DOHH2 (cell line): ENCODE data around the gene DAP.

ENCODE experiments used
- H3F3A ChIP-seq: fragments of 200-600 bp; sonication (generic), shearing (Covaris generic); 2 replicates; pipeline ENCODE4 v1.6.0; 2016; ENCODE audit warnings: antibody characterized with exemption, mild to moderate bottlenecking; ENCODE audit not compliant: control insufficient read depth, insufficient read depth
- H3K27ac ChIP-seq: fragments of 200-600 bp; sonication (generic); 2 replicates; pipeline ENCODE4 v1.5.1; 2014; ENCODE audit warnings: low read depth, mild to moderate bottlenecking, low read length, moderate library complexity
- H3K27me3 ChIP-seq: fragments of 200-600 bp; sonication (generic); 2 replicates; pipeline ENCODE4 v1.6.1; 2014; ENCODE audit warnings: mild to moderate bottlenecking, low read length, mixed read lengths; ENCODE audit not compliant: control insufficient read depth
- H3K36me3 ChIP-seq: fragments of 200-600 bp; sonication (generic); 2 replicates; pipeline ENCODE4 v1.6.1; 2014; ENCODE audit warnings: mild to moderate bottlenecking, low read length, moderate library complexity, mixed read lengths; ENCODE audit not compliant: control insufficient read depth
- H3K4me1 ChIP-seq: fragments of 200-600 bp; sonication (generic); 2 replicates; pipeline ENCODE4 v1.6.1; 2014; ENCODE audit warnings: mild to moderate bottlenecking, low read length, mixed read lengths; ENCODE audit not compliant: control insufficient read depth
- H3K4me2 ChIP-seq: fragments of 200-600 bp; sonication (generic); 2 replicates; pipeline ENCODE4 v1.6.0; 2014; ENCODE audit warnings: mild to moderate bottlenecking, low read length, moderate library complexity
- H3K4me3 ChIP-seq: fragments of 200-600 bp; sonication (generic); 2 replicates; pipeline ENCODE4 v1.5.1; 2014; ENCODE audit warnings: mild to moderate bottlenecking, low read length, mixed read lengths
- H3K79me2 ChIP-seq: fragments of 200-600 bp; sonication (generic); 2 replicates; pipeline ENCODE4 v1.6.1; 2014; ENCODE audit warnings: mild to moderate bottlenecking, low read length, mixed read lengths; ENCODE audit not compliant: control insufficient read depth
- H3K9me2 ChIP-seq: fragments of 200-600 bp; sonication (generic); replicated peaks from 2 replicates; pipeline ENCODE4 v1.6.1; 2014; ENCODE audit warnings: mild to moderate bottlenecking, low read length, mixed read lengths; ENCODE audit not compliant: control insufficient read depth
- H3K9me3 ChIP-seq: fragments of 200-600 bp; sonication (generic); 2 replicates; pipeline ENCODE4 v1.6.1; 2014; ENCODE audit warnings: antibody characterized with exemption, low read length, mixed read lengths; ENCODE audit not compliant: control insufficient read depth, insufficient read depth
- H4K20me1 ChIP-seq: fragments of 200-600 bp; sonication (generic); 2 replicates; pipeline ENCODE4 v1.6.0; 2014; ENCODE audit warnings: low read depth, mild to moderate bottlenecking, antibody characterized with exemption, low read length, moderate library complexity; ENCODE audit not compliant: control insufficient read depth, insufficient read depth
- EZH2phosphoT487 ChIP-seq: fragments of 200-600 bp; sonication (generic); IDR thresholded peaks from 2 replicates; pipeline ENCODE4 v1.6.1; 2017; ENCODE audit warnings: borderline replicate concordance, mild to moderate bottlenecking, antibody characterized with exemption, low read length, moderate library complexity, mixed read lengths
- TF ChIP-seq, protein P1 (sequence below): fragments of 200-600 bp; sonication (generic); IDR thresholded peaks from one replicate; pipeline ENCODE4 v1.5.1; 2014; ENCODE audit warnings: antibody characterized with exemption, mild to moderate bottlenecking, low read depth, low read length; ENCODE audit not compliant: poor library complexity, severe bottlenecking

DAP gene

DNA sequence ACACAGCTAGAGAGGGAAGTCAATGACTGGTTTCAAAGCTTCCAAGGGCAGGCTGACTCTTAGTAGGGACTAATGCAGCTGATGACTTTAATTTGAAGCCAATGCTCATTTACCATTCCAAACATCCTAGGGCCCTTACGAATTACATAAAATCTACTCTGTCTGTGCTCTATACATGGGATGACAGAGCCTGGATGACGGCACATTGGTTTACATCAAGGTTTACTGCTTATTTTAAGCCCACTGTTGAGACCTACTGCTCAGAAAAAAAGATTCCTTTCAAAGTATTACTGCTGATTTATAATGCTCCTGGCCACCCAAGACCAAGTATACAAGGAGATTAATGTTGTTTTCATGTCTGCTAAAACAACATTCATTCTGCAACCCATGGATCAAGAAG is 74.1 kb downstream of the DAP start:
- no peak overlapping the region for H3K27ac ChIP-seq
- no peaks in the 10 kb centered on the region for H3K9me3 ChIP-seq
- no peak overlapping the region for H3K4me2 ChIP-seq
- no peaks in the 10 kb centered on the region for H3K79me2 ChIP-seq
- H3K9me2 ChIP-seq = no peaks in the 10 kb centered on the region
- H3K4me3 ChIP-seq = no peak overlapping the region
- no peaks in the 10 kb centered on the region for H4K20me1 ChIP-seq
- no peaks in the 10 kb centered on the region for H3K4me1 ChIP-seq
- no peaks in the 10 kb centered on the region for H3F3A ChIP-seq
- H3K27me3 ChIP-seq = no peaks in the 10 kb centered on the region
- peaks cover 11% of the 10 kb centered on the region for H3K36me3 ChIP-seq
- TF ChIP-seq, protein P1, sequence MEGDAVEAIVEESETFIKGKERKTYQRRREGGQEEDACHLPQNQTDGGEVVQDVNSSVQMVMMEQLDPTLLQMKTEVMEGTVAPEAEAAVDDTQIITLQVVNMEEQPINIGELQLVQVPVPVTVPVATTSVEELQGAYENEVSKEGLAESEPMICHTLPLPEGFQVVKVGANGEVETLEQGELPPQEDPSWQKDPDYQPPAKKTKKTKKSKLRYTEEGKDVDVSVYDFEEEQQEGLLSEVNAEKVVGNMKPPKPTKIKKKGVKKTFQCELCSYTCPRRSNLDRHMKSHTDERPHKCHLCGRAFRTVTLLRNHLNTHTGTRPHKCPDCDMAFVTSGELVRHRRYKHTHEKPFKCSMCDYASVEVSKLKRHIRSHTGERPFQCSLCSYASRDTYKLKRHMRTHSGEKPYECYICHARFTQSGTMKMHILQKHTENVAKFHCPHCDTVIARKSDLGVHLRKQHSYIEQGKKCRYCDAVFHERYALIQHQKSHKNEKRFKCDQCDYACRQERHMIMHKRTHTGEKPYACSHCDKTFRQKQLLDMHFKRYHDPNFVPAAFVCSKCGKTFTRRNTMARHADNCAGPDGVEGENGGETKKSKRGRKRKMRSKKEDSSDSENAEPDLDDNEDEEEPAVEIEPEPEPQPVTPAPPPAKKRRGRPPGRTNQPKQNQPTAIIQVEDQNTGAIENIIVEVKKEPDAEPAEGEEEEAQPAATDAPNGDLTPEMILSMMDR = no peak
- TF ChIP-seq EZH2phosphoT487 = no peak

DNA sequence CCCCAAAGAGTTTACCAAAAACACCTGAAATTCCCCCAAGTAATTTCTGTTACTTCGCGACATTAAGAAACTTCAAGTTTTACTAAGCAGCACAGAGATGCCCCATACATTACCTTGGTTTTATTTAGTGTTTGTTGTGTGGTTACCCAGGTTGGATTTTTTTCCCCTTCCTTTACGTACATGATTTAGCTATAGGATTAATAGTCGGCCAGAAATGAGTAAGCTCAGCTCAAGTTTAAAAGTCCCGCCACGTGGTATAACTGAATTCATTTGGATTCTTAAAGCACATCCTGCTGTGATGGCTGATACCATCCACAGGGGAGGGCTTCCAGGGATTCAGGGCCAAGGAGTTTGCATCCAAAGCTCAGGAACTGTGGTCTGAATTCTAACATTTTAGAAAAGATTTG is 75.9 kb downstream of the DAP start:
- no peaks in the 10 kb centered on the region for H4K20me1 ChIP-seq
- H3K27me3 ChIP-seq = no peaks in the 10 kb centered on the region
- H3K9me2 ChIP-seq = no peaks in the 10 kb centered on the region
- H3K9me3 ChIP-seq = no peaks in the 10 kb centered on the region
- no peak overlapping the region for H3K4me2 ChIP-seq
- H3K4me3 ChIP-seq = no peak overlapping the region
- TF ChIP-seq, protein P1 = no peak
- TF ChIP-seq EZH2phosphoT487 = no peak
- no peaks in the 10 kb centered on the region for H3F3A ChIP-seq
- no peaks in the 10 kb centered on the region for H3K4me1 ChIP-seq
- H3K27ac ChIP-seq = no peak overlapping the region
- no peaks in the 10 kb centered on the region for H3K79me2 ChIP-seq
- H3K36me3 ChIP-seq = peaks cover 22% of the 10 kb centered on the region

DNA sequence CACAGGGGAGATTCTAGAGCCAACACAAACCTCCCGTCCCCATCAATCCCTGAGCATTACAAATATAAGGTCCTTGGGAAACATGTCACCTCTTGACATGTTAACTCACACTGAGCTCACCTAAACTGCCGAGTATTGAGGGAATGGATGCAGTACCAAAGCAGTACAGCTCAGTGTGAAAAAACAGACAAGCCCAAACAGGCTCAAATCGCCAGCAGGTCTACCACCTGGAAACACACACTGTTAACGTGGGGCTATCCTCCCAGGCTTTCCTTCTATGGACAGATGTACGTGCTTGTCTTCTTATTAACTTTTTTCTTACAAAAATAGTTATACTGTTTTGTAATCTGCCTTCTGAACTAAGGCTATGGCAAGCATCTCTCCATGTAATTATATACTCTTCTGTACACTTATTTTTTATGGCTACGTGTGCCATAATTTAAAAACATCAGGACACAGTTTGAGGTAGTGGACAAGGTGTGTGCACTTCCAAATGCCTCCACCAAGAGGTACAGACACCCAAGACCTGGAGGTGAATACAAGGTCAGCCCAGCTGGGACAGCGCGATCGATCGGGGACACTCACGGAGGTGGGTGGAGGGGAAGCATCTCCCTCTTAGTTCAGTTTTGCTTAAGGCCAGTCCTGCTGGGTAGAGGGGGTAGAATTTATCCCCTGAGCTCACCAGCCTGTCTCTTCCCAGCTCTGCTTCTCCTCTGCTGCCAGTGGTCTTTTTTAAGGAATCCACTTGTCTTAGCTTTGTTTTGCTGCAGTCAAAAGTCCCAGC is 76.5 kb downstream of the DAP start:
- peaks cover 28% of the 10 kb centered on the region for H3K36me3 ChIP-seq
- H3F3A ChIP-seq = no peaks in the 10 kb centered on the region
- no peaks in the 10 kb centered on the region for H4K20me1 ChIP-seq
- no peaks in the 10 kb centered on the region for H3K4me1 ChIP-seq
- H3K79me2 ChIP-seq = no peaks in the 10 kb centered on the region
- H3K4me3 ChIP-seq = no peak overlapping the region
- no peak overlapping the region for H3K4me2 ChIP-seq
- no peak for TF ChIP-seq EZH2phosphoT487
- TF ChIP-seq, protein P1 = no peak
- no peak overlapping the region for H3K27ac ChIP-seq
- no peaks in the 10 kb centered on the region for H3K27me3 ChIP-seq
- H3K9me2 ChIP-seq = no peaks in the 10 kb centered on the region
- H3K9me3 ChIP-seq = no peaks in the 10 kb centered on the region
